Transverse colon (tissue), 3 donors: ENCODE results near the gene AFTPH.

ENCODE experiments used
- EP300 ChIP-seq: sonication (generic); formaldehyde crosslinking; IDR thresholded peaks from one replicate; pipeline ENCODE4 v1.6.1; 2017; ENCODE audit warnings: antibody characterized with exemption, low read depth
- POLR2A ChIP-seq: fragments of 450-650 bp; IDR thresholded peaks from one replicate; pipeline ENCODE4 v1.6.1; 2016; ENCODE audit warnings: antibody characterized with exemption, mild to moderate bottlenecking, moderate library complexity
- TF ChIP-seq, protein P1 (sequence below), 5 experiments: fragments of 200-600 bp in 3 of 5; fragments of 450-650 bp in 2 of 5; sonication (generic) in 3 of 5; IDR thresholded peaks; 1 replicate in 2 of 5; 2 replicates in 3 of 5; pipeline ENCODE4 v1.5.1; 2016 to 2017; ENCODE audit warnings: antibody characterized with exemption in 5 of 5, inconsistent platforms in 3 of 5, mild to moderate bottlenecking in 2 of 5, moderate library complexity in 1 of 5

GRCh38 chr2:64624862-64625261 lies 100.7 kb downstream of the AFTPH start:
- TF ChIP-seq, protein P1, sequence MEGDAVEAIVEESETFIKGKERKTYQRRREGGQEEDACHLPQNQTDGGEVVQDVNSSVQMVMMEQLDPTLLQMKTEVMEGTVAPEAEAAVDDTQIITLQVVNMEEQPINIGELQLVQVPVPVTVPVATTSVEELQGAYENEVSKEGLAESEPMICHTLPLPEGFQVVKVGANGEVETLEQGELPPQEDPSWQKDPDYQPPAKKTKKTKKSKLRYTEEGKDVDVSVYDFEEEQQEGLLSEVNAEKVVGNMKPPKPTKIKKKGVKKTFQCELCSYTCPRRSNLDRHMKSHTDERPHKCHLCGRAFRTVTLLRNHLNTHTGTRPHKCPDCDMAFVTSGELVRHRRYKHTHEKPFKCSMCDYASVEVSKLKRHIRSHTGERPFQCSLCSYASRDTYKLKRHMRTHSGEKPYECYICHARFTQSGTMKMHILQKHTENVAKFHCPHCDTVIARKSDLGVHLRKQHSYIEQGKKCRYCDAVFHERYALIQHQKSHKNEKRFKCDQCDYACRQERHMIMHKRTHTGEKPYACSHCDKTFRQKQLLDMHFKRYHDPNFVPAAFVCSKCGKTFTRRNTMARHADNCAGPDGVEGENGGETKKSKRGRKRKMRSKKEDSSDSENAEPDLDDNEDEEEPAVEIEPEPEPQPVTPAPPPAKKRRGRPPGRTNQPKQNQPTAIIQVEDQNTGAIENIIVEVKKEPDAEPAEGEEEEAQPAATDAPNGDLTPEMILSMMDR (IDR thresholded peaks at IDR 0.05): no peak
- no peak for TF ChIP-seq EP300
- TF ChIP-seq POLR2A: no peak
